KOPT-K1 (cell line): ENCODE data around the gene FCGBP.
"Not testable (repeated sequence)": the region's sequence is repeated elsewhere in the genome, so short reads cannot be mapped to it uniquely, and the experiment has no call there.

Experiments used
- H3K27ac ChIP-seq: fragments of 200-600 bp; sonication (generic); 2 replicates; pipeline ENCODE4 v1.5.1; 2016; ENCODE audit warnings: antibody characterized with exemption, mild to moderate bottlenecking, low read depth, low read length; ENCODE audit not compliant: poor library complexity, severe bottlenecking
- H3K36me3 ChIP-seq: fragments of 200-600 bp; sonication (generic); 2 replicates; pipeline ENCODE4 v1.5.1; 2017; ENCODE audit warnings: antibody characterized with exemption, mild to moderate bottlenecking, low read length, moderate library complexity; ENCODE audit not compliant: insufficient read depth
- H3K9me3 ChIP-seq: fragments of 200-600 bp; sonication (generic); 2 replicates; pipeline ENCODE4 v1.5.1; 2017; ENCODE audit warnings: antibody characterized with exemption, low read length, mild to moderate bottlenecking; ENCODE audit not compliant: insufficient read depth, poor library complexity, severe bottlenecking

Gene FCGBP

GRCh38 chr19:39934584-39935363 lies at the start of gene FCGBP:
FCGBP (minus strand) TSS chr19:39934634.
- Histone ChIP-seq H3K27ac (no peak within 1 kb of the TSS), H3K9me3 (peaks cover 3% of the 10 kb centered on the region), H3K36me3 (no peaks in the 10 kb centered on the region)

GRCh38 chr19:39983695-39984300 lies 49.4 kb upstream of the FCGBP start:
- Histone ChIP-seq H3K27ac (no peak overlapping the region), H3K9me3 (peaks cover 49% of the 10 kb centered on the region), H3K36me3 (peaks cover 53% of the 10 kb centered on the region)

GRCh38 chr19:39982883-39983282 lies 48.4 kb upstream of the FCGBP start:
- Histone ChIP-seq H3K36me3 (peaks cover 62% of the 10 kb centered on the region), H3K9me3 (peaks cover 46% of the 10 kb centered on the region), H3K27ac (no peak overlapping the region)

- H3K36me3 ChIP-seq, result peaks cover 64% of the 10 kb centered on the region
- H3K9me3 ChIP-seq, result no peaks in the 10 kb centered on the region
Measured at GRCh38 chr19:39974377-39975155, 40.1 kb upstream of the FCGBP start.

GRCh38 chr19:39971380-39972035 lies 37.1 kb upstream of the FCGBP start:
- peaks cover 38% of the 10 kb centered on the region for H3K36me3 ChIP-seq
- peak overlapping the region; percentile 89 for H3K27ac ChIP-seq

More at GRCh38 chr19:39974377-39975155, 40.1 kb upstream of the FCGBP start:
- H3K27ac ChIP-seq, result no peak overlapping the region

GRCh38 chr19:39970675-39971379 lies 36.4 kb upstream of the FCGBP start, which contains the start of gene PSMC4:
PSMC4 (plus strand) TSS chr19:39971165; CDS start chr19:39971203, 38 bp downstream.
- H3K9me3 ChIP-seq, result no peaks in the 10 kb centered on the region
- H3K27ac ChIP-seq, result peak within 1 kb of the TSS; percentile 89
- H3K36me3 ChIP-seq, result peaks cover 38% of the 10 kb centered on the region

More at GRCh38 chr19:39971380-39972035, 37.1 kb upstream of the FCGBP start:
- no peaks in the 10 kb centered on the region for H3K9me3 ChIP-seq

- H3K36me3 ChIP-seq, result peaks cover 33% of the 10 kb centered on the region
- H3K9me3 ChIP-seq, result no peaks in the 10 kb centered on the region
- peak overlapping the region; percentile 89 for H3K27ac ChIP-seq
Measured at GRCh38 chr19:39970425-39970674, 35.9 kb upstream of the FCGBP start.

GRCh38 chr19:39969681-39970424 lies 35.4 kb upstream of the FCGBP start:
- Histone ChIP-seq H3K9me3 (no peaks in the 10 kb centered on the region), H3K27ac (peak overlapping the region; percentile 89), H3K36me3 (peaks cover 28% of the 10 kb centered on the region)

- H3K27ac ChIP-seq, result peak overlapping the region; percentile 89
- H3K36me3 ChIP-seq, result peaks cover 22% of the 10 kb centered on the region
- no peaks in the 10 kb centered on the region for H3K9me3 ChIP-seq
Measured at GRCh38 chr19:39969266-39969665, 34.8 kb upstream of the FCGBP start.

- H3K9me3 ChIP-seq, result no peaks in the 10 kb centered on the region
- H3K27ac ChIP-seq, result peak overlapping the region; percentile 89
- H3K36me3 ChIP-seq, result peaks cover 17% of the 10 kb centered on the region
Measured at GRCh38 chr19:39968789-39969188, 34.4 kb upstream of the FCGBP start.

GRCh38 chr19:39967561-39967960 lies 33.1 kb upstream of the FCGBP start:
- Histone ChIP-seq H3K9me3 (no peaks in the 10 kb centered on the region), H3K27ac (no peak overlapping the region), H3K36me3 (peaks cover 5% of the 10 kb centered on the region; the same call in 1 of the 2 replicates)

- H3K36me3 ChIP-seq, result no peaks in the 10 kb centered on the region
- no peak overlapping the region for H3K27ac ChIP-seq
- H3K9me3 ChIP-seq, result no peaks in the 10 kb centered on the region
Measured at GRCh38 chr19:39966617-39967016, 32.2 kb upstream of the FCGBP start.

GRCh38 chr19:39963898-39964297 lies 29.5 kb upstream of the FCGBP start:
- Histone ChIP-seq H3K27ac (no peak overlapping the region), H3K9me3 (no peaks in the 10 kb centered on the region), H3K36me3 (no peaks in the 10 kb centered on the region)

- not testable (repeated sequence) for H3K36me3 ChIP-seq, H3K27ac ChIP-seq
Measured at GRCh38 chr19:39959407-39959806, 25.0 kb upstream of the FCGBP start.

More at GRCh38 chr19:39959407-39959806, 25.0 kb upstream of the FCGBP start:
- H3K9me3 ChIP-seq, result not testable (repeated sequence)
